ENCODE data around the gene SPATA25. TPM values are rescaled to one million over a fixed set of nuclear protein-coding genes. Genes with fewer than 3 reads are reported as not detected.
"Not testable (repeated sequence)": the region's sequence is repeated elsewhere in the genome, so short reads cannot be mapped to it uniquely, and the experiment has no call there.

Gene SPATA25
- total and polyA plus RNA-seq, 2 donors (not counting 3 experiments of a cell fraction or from before 2014, with no cell fraction given): 0.69 to 1.3 TPM

- no TSS peak for BruUV-seq (replicated peaks)
- no peak overlapping the region for H3K4me3 ChIP-seq (replicated peaks in 1 of 3; ENCODE audit: insufficient read depth in 1 of 3, low read depth in 1 of 3, low read length in 3 of 3)
- dilution Hi-C loops (cut with MboI; ENCODE audit: extremely low pct_ligation_motif_present, low sequenced_read_pairs): no loop called here
- no peak overlapping the region for H3K27ac ChIP-seq (ENCODE audit: insufficient read depth, low read depth, low read length)
- no peaks in the 10 kb centered on the region for H3K9me1 ChIP-seq (replicated peaks; ENCODE audit: control insufficient read depth, extremely low read depth, insufficient read depth, low read length)
- H3K4me1 ChIP-seq (ENCODE audit: control insufficient read depth, extremely low read depth, insufficient read depth, low read length): no peaks in the 10 kb centered on the region
- TF ChIP-seq CTCF (IDR thresholded peaks at IDR 0.05; ENCODE audit: extremely low read depth in 1 of 2, insufficient read depth in 1 of 2, low read depth in 1 of 2, low read length in 2 of 2) (no peak), GATA2 (IDR thresholded peaks at IDR 0.05; ENCODE audit: insufficient read depth, insufficient read length, low read depth, low read length) (no peak), MAX (IDR thresholded peaks at IDR 0.05; ENCODE audit: insufficient read depth, insufficient read length) (no peak), FOS (IDR thresholded peaks at IDR 0.05; ENCODE audit: borderline replicate concordance, insufficient read depth, low read length) (no peak), POLR2AphosphoS5 (IDR thresholded peaks at IDR 0.05; ENCODE audit: insufficient read depth, low read depth, low read length) (no peak), JUN (IDR thresholded peaks at IDR 0.05; ENCODE audit: borderline replicate concordance, insufficient read depth, insufficient read length, low read depth) (no peak), EZH2 (IDR thresholded peaks at IDR 0.05; ENCODE audit: borderline replicate concordance, low read depth, low read length, severe bottlenecking) (no peak)
- H3K9me3 ChIP-seq (replicated peaks; ENCODE audit: control insufficient read depth, insufficient read depth, low read length): no peaks in the 10 kb centered on the region
- H3K79me2 ChIP-seq (ENCODE audit: control insufficient read depth, insufficient read depth, low read length): no peaks in the 10 kb centered on the region
- no peaks in the 10 kb centered on the region for H4K20me1 ChIP-seq (replicated peaks; ENCODE audit: control insufficient read depth, extremely low read depth, insufficient read depth, low read length)
- no peaks in the 10 kb centered on the region for H3K27me3 ChIP-seq (ENCODE audit: control insufficient read depth in 2 of 2, insufficient read depth in 2 of 2, low read length in 2 of 2)
- no peak for DNase-seq (ENCODE audit: low read depth, low spot score)
- intact Hi-C loops (cut with micrococcal nuclease): no loop called here
- peaks cover 0 to 13% of the 10 kb centered on the region in 2 experiments for H3K36me3 ChIP-seq (ENCODE audit: control insufficient read depth in 2 of 2, extremely low read depth in 1 of 2, insufficient read depth in 2 of 2, low read length in 2 of 2)
- POLR2A ChIA-PET: no interaction called here
- FAIRE-seq: no peak
- no peak overlapping the region for H3K9ac ChIP-seq (replicated peaks; ENCODE audit: extremely low read depth, insufficient read depth, low read length)
- CTCF ChIA-PET: interaction anchor here (1.2 to 1.9 kb wide), 2 partner anchors 10 to 41 kb away, joined by 5 to 6 read pairs; partner anchors contain the start of gene SNX21
- no peak overlapping the region for H2AFZ ChIP-seq (ENCODE audit: low read depth, low read length)
- H3K4me2 ChIP-seq (ENCODE audit: insufficient read depth, low read length): no peak overlapping the region
Observed at GRCh38 chr20:45874576-45874975, 12.8 kb downstream of the SPATA25 start.

GRCh38 chr20:45874104-45874481 lies 13.3 kb downstream of the SPATA25 start:
- not testable (repeated sequence) for FAIRE-seq; H3K27me3 ChIP-seq (ENCODE audit: control insufficient read depth in 2 of 2, insufficient read depth in 2 of 2, low read length in 2 of 2)
- CTCF ChIA-PET: interaction anchor here (1.2 to 1.9 kb wide), 2 partner anchors 11 to 40 kb away, joined by 5 to 6 read pairs; partner anchors contain the start of gene SNX21

More at GRCh38 chr20:45874104-45874481, 13.3 kb downstream of the SPATA25 start:
- H3K9me1 ChIP-seq (replicated peaks; ENCODE audit: control insufficient read depth, extremely low read depth, insufficient read depth, low read length); H3K4me1 ChIP-seq (ENCODE audit: control insufficient read depth, extremely low read depth, insufficient read depth, low read length); intact Hi-C loops (cut with micrococcal nuclease); DNase-seq (ENCODE audit: low read depth, low spot score); H3K4me3 ChIP-seq (replicated peaks in 1 of 3; ENCODE audit: insufficient read depth in 1 of 3, low read depth in 1 of 3, low read length in 3 of 3); H3K9ac ChIP-seq (replicated peaks; ENCODE audit: extremely low read depth, insufficient read depth, low read length); POLR2A ChIA-PET; dilution Hi-C loops (cut with MboI; ENCODE audit: extremely low pct_ligation_motif_present, low sequenced_read_pairs); H3K27ac ChIP-seq (ENCODE audit: insufficient read depth, low read depth, low read length); H3K79me2 ChIP-seq (ENCODE audit: control insufficient read depth, insufficient read depth, low read length); H3K4me2 ChIP-seq (ENCODE audit: insufficient read depth, low read length); H2AFZ ChIP-seq (ENCODE audit: low read depth, low read length); BruUV-seq (replicated peaks); H3K9me3 ChIP-seq (replicated peaks; ENCODE audit: control insufficient read depth, insufficient read depth, low read length); H4K20me1 ChIP-seq (replicated peaks; ENCODE audit: control insufficient read depth, extremely low read depth, insufficient read depth, low read length): not testable (repeated sequence)
- H3K36me3 ChIP-seq (ENCODE audit: control insufficient read depth in 2 of 2, extremely low read depth in 1 of 2, insufficient read depth in 2 of 2, low read length in 2 of 2): peaks cover 0 to 13% of the 10 kb centered on the region in 2 experiments
